GM21381 (cell line): ENCODE results near the gene GALE.
"Not testable (repeated sequence)": the region's sequence is repeated elsewhere in the genome, so short reads cannot be mapped to it uniquely, and the experiment has no call there.

Source experiments
- ATAC-seq: cut with Tn5 transposase; IDR thresholded peaks from one replicate; pipeline ENCODE4 v1.9.1; 2021; ENCODE audit warnings: mild to moderate bottlenecking, moderate library complexity; ENCODE audit not compliant: unreplicated experiment

The GALE gene

GRCh38 chr1:23810818-23811540 lies 10.4 kb upstream of the GALE start:
- no peak for ATAC-seq

DNA sequence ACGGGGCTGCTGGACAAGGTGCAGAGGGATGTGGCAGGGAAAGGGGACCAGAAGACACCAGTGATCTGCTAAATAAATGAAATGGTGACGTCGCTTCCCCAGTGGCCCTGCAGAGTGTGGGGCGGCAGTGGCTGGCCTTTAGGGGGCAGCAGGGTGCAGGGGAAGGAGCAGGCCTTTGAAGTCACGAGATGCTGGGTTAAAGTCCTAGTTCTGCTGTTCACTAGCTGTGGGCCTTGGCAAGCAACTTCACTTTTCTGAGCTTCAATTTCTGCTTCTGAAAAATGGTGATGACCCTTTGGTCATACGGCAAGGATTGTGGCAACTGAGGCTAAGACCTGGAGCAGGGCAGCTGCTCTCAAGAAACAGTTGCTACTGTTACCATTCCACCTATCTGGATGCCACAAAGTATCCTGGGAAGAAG lies 9.2 kb upstream of the GALE start:
- no peak for ATAC-seq

DNA sequence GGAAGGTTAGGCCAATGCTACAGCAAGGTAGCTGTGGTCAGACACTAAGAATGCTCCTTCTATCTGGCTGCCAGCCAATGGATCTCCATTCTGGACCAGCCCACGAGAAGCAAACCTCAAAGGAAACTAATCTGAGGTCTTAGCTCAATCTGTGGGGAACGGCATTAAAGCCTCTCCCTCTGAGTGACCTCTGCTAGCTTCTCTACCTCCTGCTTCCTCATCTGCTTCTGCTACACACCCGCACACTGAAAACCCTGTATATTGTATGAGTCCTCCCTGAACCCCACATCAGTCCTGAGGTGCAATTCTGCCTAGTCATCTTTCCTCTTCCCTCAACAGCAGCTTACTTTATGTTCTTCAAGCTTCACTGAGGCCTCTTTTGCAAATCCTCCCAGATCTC lies 6.9 kb upstream of the GALE start:
- no peak for ATAC-seq

- ATAC-seq = no peak
Observed at GRCh38 chr1:23806280-23806679, 5.7 kb upstream of the GALE start.

DNA sequence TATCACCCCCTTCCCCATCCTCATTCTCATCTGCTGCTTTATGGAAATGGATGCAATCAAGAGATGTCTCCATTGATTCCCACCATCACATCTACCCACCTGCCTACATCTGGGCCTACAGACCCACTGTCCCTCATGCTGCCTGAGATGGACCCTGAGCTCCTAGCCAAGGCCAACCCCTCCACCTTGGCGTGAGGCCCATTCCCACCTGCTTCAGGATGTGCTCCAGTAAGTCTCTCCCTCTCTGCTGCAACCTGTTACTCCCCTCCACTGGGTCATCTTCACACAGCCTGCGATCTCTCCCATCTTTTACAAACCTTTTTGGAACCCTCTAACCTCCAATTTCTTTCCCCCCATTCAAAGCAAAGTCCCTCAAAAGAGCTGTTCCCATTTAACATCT lies 4.5 kb upstream of the GALE start:
- no peak for ATAC-seq

DNA sequence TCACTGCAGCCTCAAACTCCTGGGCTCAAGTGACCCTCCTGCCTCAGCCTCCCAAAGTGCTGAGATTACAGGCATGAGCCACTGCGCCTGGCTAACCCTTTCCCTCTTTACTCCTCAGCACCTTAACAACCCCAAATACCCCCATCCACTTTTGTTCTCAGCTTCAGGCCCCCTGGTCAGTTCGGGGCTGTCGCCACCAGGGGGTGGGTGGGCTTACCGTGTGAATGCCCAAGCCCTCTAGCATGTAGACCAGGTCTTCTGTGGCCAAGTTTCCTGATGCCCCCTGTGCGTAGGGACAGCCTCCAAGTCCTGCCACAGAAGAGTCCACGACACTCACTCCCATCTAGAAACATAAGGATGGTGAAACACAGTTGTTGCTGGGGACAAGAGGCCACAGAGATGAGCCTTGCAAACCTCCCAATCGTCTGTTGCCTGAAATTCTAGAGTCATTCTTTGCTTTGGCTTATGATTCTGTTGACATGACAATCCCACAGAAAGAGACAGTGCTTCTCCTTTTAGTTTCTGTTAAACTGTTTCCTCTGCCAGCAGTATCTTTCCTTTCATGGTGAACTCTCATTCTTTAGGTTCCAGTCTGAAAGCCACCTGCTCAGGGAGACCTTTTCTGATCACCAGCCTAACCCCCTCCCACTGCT lies 3.8 kb upstream of the GALE start:
- no peak for ATAC-seq

DNA sequence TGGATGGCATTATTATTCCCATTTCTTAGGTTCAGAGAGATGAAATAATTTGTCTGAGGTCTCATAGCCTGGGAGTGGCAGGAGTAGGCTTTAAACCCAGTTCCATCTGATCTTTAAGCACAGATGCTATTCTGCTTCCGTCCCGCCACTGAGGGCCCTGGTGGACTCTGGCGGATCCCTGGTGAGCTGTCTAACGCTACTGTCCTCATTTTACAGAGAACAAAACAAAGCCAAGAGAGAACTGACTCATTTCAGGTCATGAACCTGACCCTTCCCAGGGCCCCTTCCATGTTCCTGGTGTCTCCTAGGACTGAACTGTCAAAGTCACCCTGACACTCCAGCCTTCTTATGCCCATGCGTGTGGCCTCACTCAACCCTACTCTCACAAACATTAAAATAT lies 3.1 kb upstream of the GALE start:
- ATAC-seq = no peak

GRCh38 chr1:23802809-23803342 lies 2.3 kb upstream of the GALE start:
- not testable (repeated sequence) for ATAC-seq

DNA sequence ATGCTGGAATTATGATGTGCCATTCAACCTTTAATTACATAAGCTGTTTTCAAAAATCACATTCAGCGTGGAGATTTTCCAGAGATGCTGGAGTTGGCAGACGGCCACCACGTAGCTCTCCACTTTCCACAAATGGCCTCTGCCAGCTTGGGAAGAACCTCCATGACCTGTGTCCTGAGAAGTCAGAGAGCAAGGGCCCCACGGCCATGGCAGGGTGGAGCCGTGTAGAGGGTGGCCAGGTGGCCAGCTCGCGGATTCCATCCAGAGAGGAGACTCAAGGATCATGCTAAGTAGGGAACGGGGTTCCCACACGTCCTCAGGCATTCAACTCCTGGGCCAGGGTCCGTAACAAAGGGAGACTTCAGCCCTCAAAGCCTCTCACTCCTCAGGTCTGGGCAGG lies 1.3 kb upstream of the GALE start:
- ATAC-seq = no peak

DNA sequence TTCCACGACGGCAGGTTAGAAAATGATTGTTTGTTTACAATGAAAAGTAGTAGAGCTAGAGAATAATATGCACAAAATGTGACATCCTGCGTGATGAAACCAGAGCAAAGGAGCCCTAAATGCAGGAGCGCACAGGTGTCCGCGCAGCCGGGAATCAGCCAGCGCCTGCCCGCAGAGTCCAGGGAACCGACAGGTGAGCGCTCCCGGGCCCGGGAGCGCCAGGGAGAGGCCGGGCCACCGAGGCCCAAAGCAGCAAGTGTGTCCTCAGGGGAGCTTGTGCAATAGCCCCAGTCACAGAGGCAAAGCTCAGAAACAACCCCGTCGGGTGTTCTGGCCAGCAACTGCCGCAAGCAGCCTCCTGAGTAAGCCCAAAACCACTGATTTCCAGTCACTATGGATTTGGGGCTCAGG lies 789 bp upstream of the GALE start:
- no peak for ATAC-seq

GRCh38 chr1:23799570-23800399 lies 769 bp downstream of the GALE start:
- ATAC-seq = peak; percentile 9

GRCh38 chr1:23799255-23799569 lies 1.3 kb downstream of the GALE start:
- ATAC-seq = no peak

DNA sequence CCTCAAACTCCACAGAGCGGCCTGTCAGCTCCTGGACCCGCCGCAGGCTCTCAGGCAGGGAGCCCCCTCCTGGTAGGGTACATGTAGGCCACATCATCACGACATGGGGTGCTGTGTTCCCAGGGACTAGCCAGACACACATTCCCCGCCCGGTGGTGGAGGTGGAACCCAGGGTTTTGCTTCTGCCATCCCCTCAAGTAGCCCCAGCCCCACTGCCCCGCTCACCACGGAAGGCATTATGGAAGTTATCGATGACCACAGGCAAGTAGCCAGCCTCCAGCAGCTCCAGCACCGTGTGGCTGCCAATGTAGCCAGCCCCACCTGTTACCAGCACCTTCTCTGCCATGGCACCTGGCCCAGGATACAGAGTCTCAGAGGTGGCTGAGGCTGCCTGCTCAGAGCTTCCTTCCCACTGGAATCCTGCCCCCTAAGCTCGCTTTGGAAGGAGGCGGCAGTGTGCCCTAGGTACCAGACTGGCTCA lies 1.9 kb downstream of the GALE start:
- ATAC-seq = no peak

GRCh38 chr1:23797478-23798448 lies 2.8 kb downstream of the GALE start:
- ATAC-seq = no peak

GRCh38 chr1:23796466-23797271 lies 3.9 kb downstream of the GALE start:
- no peak for ATAC-seq

DNA sequence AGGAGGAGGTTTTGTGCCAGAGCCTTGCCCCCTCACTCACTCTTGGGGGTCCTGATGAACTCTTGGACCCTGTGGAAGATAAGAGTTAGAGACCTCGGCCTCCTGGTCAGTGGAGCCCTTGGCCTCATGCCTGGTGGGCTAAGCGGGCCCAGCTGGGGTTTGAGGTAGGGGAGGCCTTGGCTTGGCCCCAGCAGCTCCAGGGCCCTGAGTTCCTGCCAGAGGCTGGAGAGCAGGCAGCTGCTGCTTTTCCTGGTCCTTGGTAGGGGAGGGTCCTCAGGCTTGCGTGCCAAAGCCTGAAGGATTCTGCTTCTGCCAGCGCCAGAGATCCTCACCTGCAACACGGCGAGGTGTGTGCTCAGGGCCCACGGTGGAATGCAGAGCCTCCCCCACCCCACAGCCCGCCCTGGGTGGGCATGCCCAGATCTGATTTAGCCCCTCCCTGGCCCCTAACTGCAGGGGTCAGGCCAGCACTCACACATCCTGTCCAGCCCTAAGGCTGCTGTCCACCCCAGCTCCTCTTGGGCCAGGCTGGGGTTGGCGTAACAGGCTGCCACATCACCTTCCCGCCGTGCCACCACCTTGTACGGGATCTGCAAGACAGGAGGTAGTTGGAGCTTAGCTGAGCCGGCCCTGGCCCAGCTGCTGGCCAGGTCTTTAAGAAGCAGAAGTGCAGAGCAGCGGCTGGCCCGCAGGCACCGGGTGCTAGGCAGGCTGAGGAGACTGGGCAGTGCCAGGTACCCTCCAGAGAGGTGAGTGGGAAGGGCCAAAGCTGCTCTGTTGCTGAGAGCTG lies 4.7 kb downstream of the GALE start:
- ATAC-seq = no peak

- ATAC-seq = not testable (repeated sequence)
Observed at GRCh38 chr1:23794732-23795182, 5.8 kb downstream of the GALE start.

GRCh38 chr1:23793861-23794731 lies 6.5 kb downstream of the GALE start:
- no peak for ATAC-seq
